ENCODE data around the gene NT5C1B.

- no peak for TF ChIP-seq POLR2A (IDR thresholded peaks at IDR 0.05; ENCODE audit: low read depth, low read length)
- no peak for TF ChIP-seq TAF1 (IDR thresholded peaks at IDR 0.05; ENCODE audit: low read depth, low read length)
- no peak for TF ChIP-seq POLR2AphosphoS5 (IDR thresholded peaks at IDR 0.05; ENCODE audit: low read depth, low read length)
- no peak for TF ChIP-seq PAX5 (IDR thresholded peaks at IDR 0.05; ENCODE audit: insufficient read depth, low read length, severe bottlenecking)
- TF ChIP-seq SPI1 (IDR thresholded peaks at IDR 0.05; ENCODE audit: low read depth, low read length) = no peak
These were observed 21.8 kb upstream of the NT5C1B start for GRCh38 chr2:18611184-18611583.
